NCI-H82 treated with DMSO at 0.1 percent for 48 hours (cell line): ENCODE measurements around the gene ZNF730.
"Not testable (repeated sequence)": the region's sequence is repeated elsewhere in the genome, so short reads cannot be mapped to it uniquely, and the experiment has no call there.

Experiments used
- DNase-seq: peaks from one replicate; lab custom pipeline; 2025; ENCODE audit not compliant: unreplicated experiment; lab: John Stamatoyannopoulos, UW

The ZNF730 gene

DNA sequence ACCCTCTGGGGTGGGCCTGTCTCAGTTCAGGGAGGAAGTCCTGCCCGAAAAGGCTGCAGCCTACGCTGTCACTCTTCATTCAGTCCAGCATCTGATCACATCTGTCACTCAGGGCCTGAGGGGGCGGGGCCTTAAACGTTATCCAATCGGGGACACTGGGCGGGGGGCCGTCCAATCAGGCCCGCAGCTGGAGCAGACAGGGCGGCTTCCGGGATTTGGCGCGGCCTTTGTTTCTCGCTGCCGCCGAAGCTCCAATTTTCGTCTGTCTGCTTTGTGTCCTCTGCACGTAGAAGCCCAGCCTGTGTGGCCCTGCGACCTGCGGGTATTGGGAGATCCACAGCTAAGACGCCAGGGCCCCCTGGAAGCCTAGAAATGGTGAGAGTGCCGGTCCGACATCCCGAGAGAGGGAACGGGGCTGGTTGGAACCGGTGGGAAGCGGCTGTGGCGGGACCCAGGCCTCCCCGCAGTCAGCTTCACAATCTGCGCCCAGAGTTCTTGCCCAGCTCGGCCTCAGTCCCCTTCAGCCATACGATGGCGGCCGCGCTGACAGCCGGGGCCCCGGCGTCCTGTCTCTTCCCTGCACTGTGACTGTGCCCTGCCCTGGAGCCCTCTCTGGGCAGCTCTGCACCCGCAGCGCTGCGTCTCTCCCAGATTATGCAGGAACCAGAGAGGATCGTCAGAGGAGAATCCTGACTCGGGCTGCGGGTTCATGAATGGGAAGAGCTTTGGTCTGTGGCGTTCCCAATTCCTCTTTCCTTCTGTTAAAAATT is at the start of gene ZNF730:
Gene ZNF730, plus strand, starts transcription at position 224 of the 770 bp plus-strand sequence. Its CDS starts 149 bp downstream, at position 373.
- peak; percentile 72 for DNase-seq

DNA sequence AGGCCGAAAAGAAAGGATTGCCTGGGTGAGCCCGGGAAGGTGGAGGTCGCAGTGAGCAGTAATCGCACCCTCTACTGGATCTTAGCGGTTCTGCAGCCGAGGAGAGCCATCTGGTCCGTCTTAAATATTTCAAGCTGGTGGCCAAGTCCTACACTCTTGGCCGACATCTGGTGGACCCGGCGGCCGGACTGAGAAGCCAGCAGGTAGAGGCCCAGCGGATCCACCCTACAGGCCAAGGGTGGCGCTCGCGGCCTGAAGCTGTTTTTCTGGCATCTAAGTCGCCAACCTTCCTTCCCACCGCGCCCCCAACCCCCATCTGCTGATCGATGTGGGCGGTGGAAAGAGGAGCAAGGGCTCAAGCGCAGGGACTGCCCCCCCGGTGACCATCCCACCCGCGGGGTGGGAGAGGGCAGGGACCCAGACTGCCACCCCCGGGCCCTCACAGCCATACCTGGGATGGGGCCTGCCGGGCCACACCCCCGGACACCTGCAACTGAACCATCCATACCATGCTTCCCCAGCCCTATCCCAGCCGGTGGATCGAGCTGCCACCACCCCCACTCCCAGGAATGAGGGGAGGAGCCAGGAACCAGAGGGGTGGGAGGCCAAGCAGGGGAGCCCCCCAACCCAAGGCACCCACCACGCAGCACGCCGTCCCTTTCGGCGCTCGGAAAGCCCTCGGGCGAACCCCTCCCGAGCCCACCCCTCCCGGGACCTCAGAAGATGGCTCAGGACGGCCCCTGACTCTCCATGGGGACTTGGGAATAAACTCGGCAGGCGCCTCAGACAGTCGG is 46.3 kb upstream of the ZNF730 start:
- peak; percentile 31 for DNase-seq

DNA sequence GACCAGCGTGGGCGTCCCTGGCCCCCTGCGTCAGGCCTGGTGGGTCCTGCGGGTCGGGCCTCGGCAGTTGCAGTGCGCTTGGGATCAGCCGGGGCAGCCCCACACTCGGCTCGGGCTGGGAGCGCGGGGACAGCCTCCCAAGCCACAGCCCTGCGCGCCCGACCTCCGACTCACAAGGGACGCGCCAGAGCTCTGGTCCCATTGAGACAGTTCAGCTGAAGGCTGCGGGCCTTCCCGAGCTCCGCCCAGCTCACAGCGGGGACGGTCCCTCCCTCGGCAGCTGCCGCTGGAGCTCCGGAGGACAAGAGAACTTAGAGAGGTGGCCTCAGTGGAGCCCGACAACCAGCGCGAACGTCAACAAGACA is 45.7 kb upstream of the ZNF730 start:
- no peak for DNase-seq

DNA sequence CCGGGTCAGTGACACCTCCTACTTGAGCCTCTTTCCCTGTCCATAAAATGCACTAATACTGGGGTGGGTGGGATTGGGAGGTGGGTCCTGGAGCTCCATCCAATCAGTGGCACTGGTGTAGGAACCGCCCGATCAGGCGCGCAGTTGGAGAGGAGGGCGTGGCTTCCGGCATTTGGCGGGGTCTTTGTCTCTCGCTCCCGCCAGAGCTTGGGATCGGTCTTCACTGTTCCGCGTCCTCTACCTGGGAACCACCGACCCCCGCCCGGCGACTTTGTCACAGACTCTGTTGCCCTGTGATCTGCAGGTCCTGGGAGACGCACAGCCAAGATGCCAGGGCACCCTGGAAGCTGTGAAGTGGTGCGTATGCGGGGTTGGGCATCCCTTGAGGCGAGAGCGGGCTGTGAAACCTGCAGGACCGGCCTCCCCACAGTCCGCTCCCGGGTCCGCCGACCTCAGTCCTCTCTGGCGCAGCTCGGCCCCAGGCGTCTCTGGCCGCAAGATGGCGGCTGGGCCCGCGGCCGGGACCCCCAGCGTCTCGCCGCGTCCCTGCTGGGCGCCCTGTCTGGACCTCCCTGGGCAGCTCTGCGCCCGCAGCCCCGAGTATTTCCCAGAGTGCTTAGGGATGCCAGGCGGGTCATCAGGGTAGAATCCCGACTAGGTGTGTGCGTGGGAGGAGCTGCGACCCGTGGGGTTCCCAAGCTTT is 41.6 kb upstream of the ZNF730 start:
- DNase-seq, result peak; percentile 82

DNA sequence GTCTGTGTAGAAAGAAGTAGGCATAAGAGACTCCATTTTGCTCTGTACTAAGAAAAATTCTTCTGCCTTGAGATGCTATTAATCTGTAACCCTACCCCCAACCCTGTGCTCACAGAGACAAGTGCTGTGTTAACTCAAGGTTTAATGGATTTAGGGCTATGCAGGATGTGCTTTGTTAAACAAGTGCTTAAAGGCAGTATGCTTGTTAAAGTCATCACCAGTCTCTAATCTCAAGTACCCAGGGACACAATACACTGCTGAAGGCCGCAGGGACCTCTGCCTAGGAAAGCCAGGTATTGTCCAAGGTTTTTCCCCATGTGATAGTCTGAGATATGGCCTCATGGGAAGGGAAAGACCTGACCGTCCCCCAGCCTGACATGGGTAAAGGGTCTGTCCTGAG is 39.0 kb upstream of the ZNF730 start:
- not testable (repeated sequence) for DNase-seq

DNA sequence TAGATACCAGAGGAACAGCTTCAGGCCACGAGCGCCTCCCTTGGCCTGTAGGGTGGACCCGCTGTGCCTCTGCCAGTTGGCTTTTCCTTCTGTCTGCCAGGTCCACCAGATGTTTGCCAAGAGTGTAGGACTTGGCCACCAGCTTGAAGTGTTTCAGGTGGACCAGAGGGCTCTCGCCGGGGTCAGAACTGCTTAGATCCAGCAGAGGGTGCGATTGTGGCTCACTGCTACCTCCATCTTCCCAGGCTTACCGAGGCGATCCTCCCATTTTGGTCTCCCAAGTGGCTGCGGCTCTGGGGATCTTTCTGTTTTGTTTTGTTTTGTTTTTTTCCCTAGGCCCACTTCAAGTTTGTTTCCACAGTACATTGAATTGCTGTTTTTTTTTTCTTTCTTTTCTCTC is 23.0 kb upstream of the ZNF730 start:
- no peak for DNase-seq

DNA sequence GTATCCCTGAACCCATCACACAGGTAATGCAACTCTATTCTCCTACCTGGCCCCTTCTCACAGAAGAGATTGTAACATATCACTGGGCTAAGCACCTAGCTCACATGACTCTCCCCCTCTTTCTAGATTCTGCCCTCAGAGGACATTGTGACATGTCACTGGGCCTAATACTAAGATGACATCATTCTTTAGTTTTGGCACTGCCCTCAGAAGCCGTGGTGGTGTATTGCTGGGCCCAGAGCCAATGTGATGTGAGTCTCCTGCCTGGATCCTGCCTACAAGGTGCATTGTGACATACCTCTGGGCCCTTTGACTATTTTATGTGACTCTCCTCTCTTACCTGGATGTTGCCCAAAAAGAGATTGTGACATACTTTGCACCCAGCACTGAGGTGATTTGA is 21.4 kb upstream of the ZNF730 start:
- no peak for DNase-seq

DNA sequence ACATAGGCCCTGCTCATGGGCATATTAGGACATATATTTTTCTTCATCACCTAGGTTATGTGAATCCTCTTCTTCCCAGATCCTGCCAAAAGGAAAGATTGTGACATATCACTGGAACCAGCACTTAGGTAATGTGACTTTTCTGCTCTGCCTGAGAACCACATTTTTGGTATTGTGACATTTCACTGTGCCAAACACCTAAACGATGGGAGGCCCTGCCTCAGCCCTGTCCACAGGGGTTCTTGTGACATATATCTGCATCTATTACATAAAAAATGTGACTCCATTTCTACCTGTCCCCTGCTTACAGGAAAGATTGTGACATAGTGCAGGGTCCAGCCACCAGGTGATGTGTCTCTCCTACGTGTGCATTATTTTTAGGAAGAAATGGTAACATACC is 18.5 kb upstream of the ZNF730 start:
- no peak for DNase-seq

DNA sequence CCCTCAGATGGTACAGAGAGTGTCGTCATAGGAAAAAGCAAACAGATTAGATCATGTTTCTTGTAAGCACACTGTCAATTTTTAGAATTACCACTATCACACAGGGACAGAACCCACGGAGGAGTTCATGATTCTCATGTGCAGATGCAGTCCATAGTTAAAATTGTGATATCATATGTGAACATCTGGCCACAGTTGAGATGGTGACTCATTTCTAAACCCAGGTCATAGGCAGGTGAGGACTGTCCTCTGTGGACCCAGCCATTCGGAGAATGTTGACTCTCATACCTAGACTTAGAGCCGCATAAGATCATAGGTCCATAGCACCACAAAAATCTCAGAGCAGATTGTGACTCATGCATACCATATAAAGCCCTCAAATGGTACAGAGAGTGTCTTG is 17.8 kb upstream of the ZNF730 start:
- DNase-seq, result no peak

DNA sequence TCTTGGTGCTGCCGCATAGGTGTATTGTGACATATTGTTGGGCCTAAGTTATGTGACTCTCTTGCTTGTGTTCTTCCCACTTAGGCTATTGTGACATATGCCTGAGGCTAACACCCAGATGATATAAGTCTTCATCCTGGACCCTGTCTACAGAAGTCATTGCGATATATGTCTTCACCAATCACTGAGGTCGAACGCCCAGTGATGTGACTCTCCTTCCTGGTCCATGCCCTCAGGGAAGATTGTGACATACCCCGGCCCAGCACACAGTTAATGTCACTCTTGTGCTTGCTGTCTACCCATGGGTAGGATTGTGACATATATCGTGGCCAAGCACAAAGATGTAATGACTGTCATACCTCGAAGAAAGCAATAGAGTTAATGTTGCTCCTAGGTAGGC is 16.9 kb upstream of the ZNF730 start:
- no peak for DNase-seq

DNA sequence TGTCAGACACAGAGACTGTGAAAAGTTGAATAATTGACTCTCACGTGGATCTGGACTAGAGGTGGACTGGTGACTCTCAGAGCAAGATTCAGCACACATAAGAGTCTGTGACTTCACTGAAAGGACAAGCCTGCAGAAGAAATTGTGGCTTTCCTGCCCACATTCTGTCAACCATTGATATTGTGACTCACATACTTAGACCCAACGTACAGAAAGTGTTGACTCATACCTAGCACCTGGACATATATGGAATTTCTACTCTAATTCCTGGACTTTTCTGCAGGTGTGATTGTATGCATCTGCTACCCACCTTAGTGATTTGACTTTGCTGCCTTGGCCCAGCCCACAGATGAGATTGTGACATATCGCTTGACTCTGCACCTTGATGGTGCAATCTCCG is 15.6 kb upstream of the ZNF730 start:
- no peak for DNase-seq

DNA sequence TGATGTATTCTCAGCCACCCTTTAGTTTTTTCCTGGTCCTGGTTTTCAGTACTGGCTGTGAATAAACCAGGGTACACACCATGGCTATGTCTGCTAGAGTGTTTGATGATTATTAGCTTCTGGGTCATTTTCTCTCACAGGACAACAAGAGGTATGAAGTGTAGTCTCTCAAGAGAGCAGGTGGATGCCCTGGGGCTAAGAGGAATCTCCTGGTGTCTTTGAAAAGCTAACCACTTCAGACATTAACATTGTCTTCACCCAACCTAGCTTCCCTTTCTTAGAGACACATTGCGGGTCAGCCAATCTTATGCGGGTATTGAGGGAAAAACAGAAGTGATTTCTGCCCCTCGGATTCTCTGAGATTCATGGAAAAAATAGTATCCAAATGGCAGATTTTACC is 1.6 kb downstream of the ZNF730 start:
- no peak for DNase-seq

DNA sequence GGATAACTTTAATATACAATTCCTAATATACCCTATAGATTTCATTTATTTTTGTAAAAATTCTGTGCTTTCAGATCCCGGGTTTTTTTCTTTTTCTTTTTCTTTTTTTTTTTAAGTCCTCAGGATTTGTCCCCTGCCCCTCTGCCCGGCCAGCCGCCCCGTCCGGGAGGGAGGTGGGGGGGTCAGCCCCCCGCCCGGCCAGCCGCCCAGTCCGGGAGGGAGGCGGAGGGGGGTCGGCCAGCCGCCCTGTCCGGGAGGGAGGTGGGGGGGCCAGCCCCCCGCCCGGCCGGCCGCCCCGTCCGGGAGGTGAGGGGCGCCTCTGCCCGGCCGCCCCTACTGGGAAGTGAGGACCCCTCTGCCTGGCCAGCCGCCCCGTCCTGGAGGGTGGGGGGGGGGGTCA is 17.4 kb downstream of the ZNF730 start:
- not testable (repeated sequence) for DNase-seq

DNA sequence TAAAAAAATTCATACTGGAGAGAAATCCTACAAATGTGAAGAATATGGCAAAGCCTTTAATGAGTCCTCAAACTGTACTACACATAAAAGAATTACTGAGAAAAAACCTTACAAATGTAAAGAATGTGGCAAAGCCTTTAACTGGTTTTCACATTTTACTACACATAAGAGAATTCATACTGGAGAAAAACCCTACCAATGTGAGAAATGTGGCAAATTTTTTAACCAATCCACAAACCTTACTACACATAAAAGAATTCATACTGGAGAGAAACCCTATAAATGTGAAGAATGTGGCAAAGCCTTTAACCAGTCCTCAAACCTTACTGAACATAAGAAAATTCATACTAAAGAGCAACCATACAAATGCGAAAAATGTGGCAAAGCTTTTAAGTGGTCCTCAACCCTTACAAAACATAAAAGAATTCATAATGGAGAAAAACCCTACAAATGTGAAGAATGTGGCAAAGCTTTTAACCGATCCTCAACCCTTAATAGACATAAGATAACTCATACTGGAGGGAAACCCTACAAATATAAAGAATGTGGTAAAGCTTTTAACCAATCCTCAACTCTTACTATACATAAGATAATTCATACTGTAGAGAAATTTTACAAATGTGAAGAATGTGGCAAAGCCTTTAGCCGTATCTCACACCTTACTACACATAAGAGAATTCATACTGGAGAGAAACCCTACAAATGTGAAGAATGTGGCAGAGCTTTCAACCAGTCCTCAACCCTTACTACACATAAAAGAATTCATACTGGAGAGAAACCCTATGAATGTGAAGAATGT is 29.0 kb downstream of the ZNF730 start:
- DNase-seq, result no peak

DNA sequence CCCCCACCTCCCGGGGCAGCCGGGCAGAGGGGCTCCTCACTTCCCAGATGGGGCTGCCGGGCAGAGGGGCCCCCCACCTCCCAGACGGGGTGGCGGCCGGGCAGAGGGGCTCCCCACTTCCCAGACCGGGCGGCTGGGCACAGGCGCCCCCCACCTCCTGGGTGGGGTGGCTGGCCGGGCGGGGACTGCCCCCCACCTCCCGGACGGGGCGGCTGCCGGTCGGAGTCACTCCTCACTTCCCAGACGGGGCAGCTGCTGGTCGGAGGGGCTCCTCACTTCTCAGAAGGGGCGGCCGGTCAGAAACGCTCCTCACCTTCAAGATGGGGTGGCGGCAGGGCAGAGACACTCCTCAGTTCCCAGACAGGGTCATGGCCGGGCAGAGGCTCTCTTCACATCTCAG is 43.9 kb downstream of the ZNF730 start:
- no peak for DNase-seq

DNA sequence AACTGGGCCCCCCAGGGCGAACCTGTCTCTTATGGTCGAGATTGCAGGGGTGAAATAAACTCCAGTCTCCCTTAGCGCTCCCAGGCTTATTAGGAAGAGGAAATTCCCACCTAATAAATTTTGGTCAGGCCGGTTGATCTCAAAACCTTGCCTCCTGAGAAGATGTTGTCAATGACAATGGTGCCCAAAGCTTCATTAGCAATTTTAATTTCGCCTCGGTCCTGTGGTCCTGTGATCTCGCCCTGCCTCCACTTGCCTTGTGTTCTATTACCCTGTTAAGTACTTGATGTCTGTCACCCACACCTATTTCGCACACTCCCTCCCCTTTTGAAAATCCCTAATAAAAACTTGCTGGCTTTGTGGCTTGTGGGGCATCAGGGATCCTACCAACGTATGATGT is 51.5 kb downstream of the ZNF730 start:
- DNase-seq, result not testable (repeated sequence)

DNA sequence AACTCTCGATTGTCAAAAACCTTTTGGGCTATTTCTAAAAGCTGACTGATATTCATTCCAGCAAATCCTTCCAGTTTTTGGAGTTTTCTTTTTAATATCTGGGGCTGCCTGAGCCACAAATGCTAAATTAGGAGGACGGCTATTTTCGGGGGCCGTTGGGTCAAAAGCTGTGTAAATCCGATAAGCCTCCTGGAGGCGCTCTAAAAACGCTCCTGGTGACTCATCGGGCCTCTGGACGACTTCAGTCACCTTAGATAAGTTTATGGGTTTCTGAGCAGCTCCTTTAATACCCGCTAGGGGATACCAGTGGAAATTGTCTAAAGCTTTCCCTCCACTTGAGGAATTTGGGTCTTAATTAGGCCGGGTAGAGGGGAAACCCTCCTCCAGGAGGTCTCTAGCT is 66.4 kb downstream of the ZNF730 start:
- DNase-seq, result no peak

DNA sequence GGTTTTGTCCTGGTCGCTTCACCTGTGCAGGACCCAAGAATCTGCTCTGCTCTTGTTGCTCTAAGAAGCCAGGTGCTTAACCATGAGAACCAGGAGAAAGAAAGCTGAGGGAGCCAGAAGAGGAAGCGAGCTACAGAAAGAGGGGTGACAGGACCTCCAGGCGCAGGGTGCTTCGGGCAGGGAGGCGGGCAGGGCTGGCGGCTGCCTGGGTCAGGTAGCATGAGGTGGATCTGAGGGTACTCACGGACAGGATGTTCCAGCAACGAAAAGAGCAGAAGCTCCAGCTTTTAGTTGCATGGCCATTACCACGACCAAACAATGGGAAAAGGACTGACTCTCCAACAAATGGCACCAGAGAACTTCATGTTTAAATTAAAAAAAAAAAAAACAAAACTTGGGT is 73.5 kb downstream of the ZNF730 start:
- no peak for DNase-seq
